K562 (cell line): ENCODE results near the gene TRMT2A. TPM values are rescaled to one million over a fixed set of nuclear protein-coding genes. Genes with fewer than 3 reads are reported as not detected.

Experiments
- ATAC-seq: fragments of 200-7000 bp; cut with Tn5 transposase; 3 replicates; pipeline ENCODE4 v1.9.1; 2020; ENCODE audit warnings: moderate library complexity
- BruUV-seq: library from RNA; stranded (reverse); fragments of 400-500 nt; replicated peaks from 2 replicates; lab custom pipeline; 2021; lab: Mats Ljungman, UMichigan
- CTCF ChIA-PET: fragments of 300-600 bp; formaldehyde crosslinking; extraction: SDS; loops from one replicate; lab custom pipeline; 2021; ENCODE audit warnings: low intra/inter-chr PET ratio; lab: Yijun Ruan, JAX
- POLR2A ChIA-PET: fragments of 300-600, 350-650 bp; sonication (Branson Sonifier 250); formaldehyde crosslinking; extraction: SDS; loops from one replicate; lab custom pipeline; 2021; ENCODE audit warnings: antibody characterized with exemption, inconsistent platforms; lab: Yijun Ruan, JAX
- DNase-seq, 4 experiments: peaks; one replicate each; pipeline versions ENCODE4 v3.0.0 to v3.0.0-alpha.2; 2011 to 2018; ENCODE audit warnings: low spot score in 3 of 4, mixed read lengths in 3 of 4; ENCODE audit errors: extremely low read depth in 1 of 4
- FAIRE-seq: peaks from 2 replicates; lab custom pipeline; 2011; peaks lifted over from hg19 to GRCh38; lab: Jason Lieb, UNC
- H2AFZ ChIP-seq: 2 replicates; pipeline ENCODE4 v1.6.0; 2011; ENCODE audit warnings: low read depth, low read length, control low read depth, inconsistent platforms
- H3K27ac ChIP-seq: fragments of 200-600 bp; 3 replicates; pipeline ENCODE4 v1.8.0; 2011; ENCODE audit warnings: low read depth, mild to moderate bottlenecking, control low read depth, inconsistent platforms, low read length, moderate library complexity, mixed read lengths; ENCODE audit errors: extremely low read depth
- H3K27me3 ChIP-seq, 2 experiments: fragments of 300-600 bp in 1 of 2; 2 replicates in 1 of 2; 3 replicates in 1 of 2; pipeline versions ENCODE4 v1.6.0 to v1.8.0; 2011; ENCODE audit warnings: inconsistent platforms in 2 of 2, low read length in 2 of 2, mild to moderate bottlenecking in 1 of 2, mixed read lengths in 1 of 2, moderate library complexity in 1 of 2; ENCODE audit not compliant: control insufficient read depth in 2 of 2, insufficient read depth in 2 of 2
- H3K36me3 ChIP-seq: fragments of 300-600 bp; 3 replicates; pipeline ENCODE4 v1.8.0; 2011; ENCODE audit warnings: mild to moderate bottlenecking, low read length, inconsistent platforms; ENCODE audit not compliant: control insufficient read depth, insufficient read depth
- H3K4me1 ChIP-seq, 2 experiments: fragments of 200-600 bp in 1 of 2; replicated peaks in 1 of 2; 2 replicates in 1 of 2; 3 replicates in 1 of 2; pipeline versions ENCODE4 v1.5.1 to v1.8.0; 2011; ENCODE audit warnings: inconsistent platforms in 2 of 2, low read length in 2 of 2, mild to moderate bottlenecking in 1 of 2, mixed read lengths in 1 of 2, moderate library complexity in 1 of 2; ENCODE audit not compliant: control insufficient read depth in 2 of 2, insufficient read depth in 2 of 2
- H3K4me2 ChIP-seq: 2 replicates; pipeline ENCODE4 v1.6.1; 2011; ENCODE audit warnings: low read length, control low read depth, inconsistent platforms, mixed read lengths; ENCODE audit not compliant: insufficient read depth
- H3K4me3 ChIP-seq: fragments of 200-600 bp; sonication (generic), shearing (Covaris generic); 2 replicates; pipeline ENCODE4 v1.5.1; 2016; ENCODE audit warnings: control low read depth, inconsistent platforms
- H3K79me2 ChIP-seq: fragments of 200-600 bp; 3 replicates; pipeline ENCODE4 v1.8.0; 2011; ENCODE audit warnings: low read length, inconsistent platforms; ENCODE audit not compliant: control insufficient read depth, insufficient read depth
- H3K9ac ChIP-seq, 2 experiments: 2 replicates each; pipeline versions ENCODE4 v1.6.0 to v1.6.1; 2011; ENCODE audit warnings: low read depth in 2 of 2, low read length in 2 of 2, control low read depth in 1 of 2, inconsistent platforms in 1 of 2, mild to moderate bottlenecking in 1 of 2, mixed read lengths in 1 of 2; ENCODE audit not compliant: insufficient read depth in 1 of 2
- H3K9me1 ChIP-seq: one replicate; pipeline ENCODE4 v1.6.0; 2011; ENCODE audit warnings: inconsistent platforms, mild to moderate bottlenecking, low read length, moderate library complexity; ENCODE audit not compliant: control insufficient read depth, insufficient read depth
- H3K9me3 ChIP-seq: replicated peaks from 2 replicates; pipeline ENCODE4 v1.5.1; 2011; ENCODE audit warnings: low read depth, low read length, inconsistent platforms; ENCODE audit not compliant: control insufficient read depth, insufficient read depth
- H4K20me1 ChIP-seq: replicated peaks from 2 replicates; pipeline ENCODE4 v1.6.1; 2011; ENCODE audit warnings: low read length, inconsistent platforms, mixed read lengths; ENCODE audit not compliant: control insufficient read depth, insufficient read depth
- CBFA2T2 ChIP-seq: fragments of 450-650 bp; conservative IDR thresholded peaks from 2 replicates; pipeline ENCODE4 v1.6.1; 2017; ENCODE audit warnings: mild to moderate bottlenecking
- ELF4 ChIP-seq: fragments of 450-650 bp; formaldehyde crosslinking; IDR thresholded peaks from 2 replicates; pipeline ENCODE4 v1.4.0; 2022; ENCODE audit warnings: missing genetic modification characterization
- OTX1 ChIP-seq: fragments of 450-650 bp; formaldehyde crosslinking; IDR thresholded peaks from 2 replicates; pipeline ENCODE4 v1.4.0; 2022; ENCODE audit warnings: mild to moderate bottlenecking
- RBM14 ChIP-seq: fragments of 200-400 bp; formaldehyde crosslinking; IDR thresholded peaks from 2 replicates; pipeline ENCODE4 v1.6.1; 2018; ENCODE audit warnings: low read depth, mild to moderate bottlenecking, low read length, moderate library complexity, borderline replicate concordance; ENCODE audit not compliant: insufficient read depth
- SIN3A ChIP-seq, 2 experiments: fragments of 150-350 bp in 1 of 2; IDR thresholded peaks; 2 replicates each; pipeline ENCODE4 v1.6.1; 2011 to 2016; ENCODE audit warnings: borderline replicate concordance in 2 of 2, low read depth in 2 of 2, low read length in 2 of 2, mild to moderate bottlenecking in 2 of 2, moderate library complexity in 2 of 2; ENCODE audit not compliant: control insufficient read depth in 1 of 2
- SMAD1 ChIP-seq: fragments of 150-350 bp; IDR thresholded peaks from 2 replicates; pipeline ENCODE4 v1.6.1; 2014; ENCODE audit warnings: low read length, low read depth; ENCODE audit not compliant: partially characterized antibody
- WHSC1 ChIP-seq: IDR thresholded peaks from one replicate; pipeline ENCODE4 v1.6.1; 2012; ENCODE audit warnings: low read length, control low read depth, inconsistent platforms
- YY1 ChIP-seq, 3 experiments: IDR thresholded peaks; 2 replicates each; pipeline ENCODE4 v1.6.1; 2011; ENCODE audit warnings: low read length in 2 of 3, mild to moderate bottlenecking in 2 of 3, moderate library complexity in 2 of 3, borderline replicate concordance in 1 of 3, control low read depth in 1 of 3, low read depth in 1 of 3; ENCODE audit not compliant: insufficient read depth in 3 of 3, insufficient replicate concordance in 2 of 3, control insufficient read depth in 1 of 3, insufficient read length in 1 of 3; ENCODE audit errors: extremely low read depth in 1 of 3
- WGBS: fragments of 100-300 bp; shearing (Covaris generic); methylation state at CpG from one replicate; pipeline ENCODE4 v1.1.6; 2016; ENCODE audit warnings: low coverage, mixed read lengths; ENCODE audit not compliant: insufficient coverage; ENCODE audit errors: missing lambda C conversion rate; 5-methylcytosine and 5-hydroxymethylcytosine counted together
- in situ Hi-C: fragments of 300-500 bp; cut with MboI; formaldehyde crosslinking; loops from 4 replicates; pipeline ENCODE4 v1.15.0; 2018; ENCODE audit warnings: inconsistent platforms, mixed read lengths
- intact Hi-C: fragments of 100-400 bp; cut with micrococcal nuclease; formaldehyde crosslinking; loops from 2 replicates; pipeline ENCODE4 v1.14.2; 2022
- polyA plus RNA-seq, 8 experiments: library from polyadenylated mRNA; depleted of rRNA in 4 of 8; stranded (reverse) in 5 of 8; unstranded in 3 of 8; fragments of >200 nt; fragmentation: Nextera tagmentation in 2 of 8; fragmentation: Illumina TruSeq in 1 of 8; extraction: Ambion mirVana in 2 of 8; extraction: Trizol in 1 of 8; gene quantifications; 2 replicates each; pipeline versions ENCODE4 v1.2.1 to v1.2.3, GENCODE V29; 2011 to 2014; ENCODE audit warnings: inconsistent platforms in 1 of 8, missing spikeins in 1 of 8
- total RNA-seq, 7 experiments: library from RNA; depleted of rRNA in 6 of 7; stranded (reverse); fragments of >200 nt in 6 of 7; fragmentation: Illumina TruSeq in 2 of 7; extraction: Trizol in 2 of 7; gene quantifications; 2 replicates each; pipeline versions ENCODE4 v1.2.1 to v1.2.3, GENCODE V29; 2011 to 2021; ENCODE audit warnings: low replicate concordance in 1 of 7
- TF ChIP-seq, protein P1 (sequence below), 2 experiments: fragments of 450-650 bp in 1 of 2; sonication (generic) in 1 of 2; formaldehyde crosslinking; conservative IDR thresholded peaks; 2 replicates each; pipeline versions ENCODE4 v1.4.0 to v1.8.1; 2020 to 2022; ENCODE audit warnings: mild to moderate bottlenecking in 1 of 2, missing genetic modification reagents in 1 of 2
- TF ChIP-seq, protein P2 (sequence below): fragments of 250-450 bp; sonication (Bioruptor Pico); IDR thresholded peaks from 2 replicates; pipeline ENCODE4 v1.9.0; 2021; ENCODE audit warnings: mild to moderate bottlenecking, inconsistent platforms

TRMT2A gene
- total and polyA plus RNA-seq, 9 of the 15 experiments (the other 6 are each of a cell fraction or from before 2014, with no cell fraction given) = 1.6 to 265 (median 140) TPM

DNA sequence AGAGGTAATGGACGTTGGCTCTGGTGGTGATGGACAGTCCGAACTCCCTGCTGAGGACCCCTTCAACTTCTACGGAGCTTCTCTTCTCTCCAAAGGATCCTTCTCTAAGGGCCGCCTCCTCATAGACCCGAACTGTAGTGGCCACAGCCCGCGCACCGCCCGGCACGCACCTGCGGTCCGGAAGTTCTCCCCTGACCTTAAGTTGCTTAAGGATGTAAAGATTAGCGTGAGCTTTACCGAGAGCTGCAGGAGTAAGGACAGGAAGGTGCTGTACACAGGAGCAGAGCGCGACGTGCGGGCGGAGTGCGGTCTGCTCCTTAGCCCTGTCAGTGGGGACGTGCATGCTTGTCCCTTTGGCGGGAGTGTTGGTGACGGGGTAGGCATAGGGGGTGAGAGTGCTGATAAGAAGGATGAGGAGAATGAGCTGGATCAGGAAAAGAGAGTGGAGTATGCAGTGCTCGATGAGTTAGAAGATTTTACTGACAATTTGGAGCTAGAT lies 30.9 kb downstream of the TRMT2A start:
- Histone ChIP-seq H2AFZ (no peak overlapping the region), H3K79me2 (peaks cover 93% of the 10 kb centered on the region), H3K4me3 (no peak overlapping the region), H3K27ac (no peak overlapping the region), H3K4me1 (peaks cover 39 to 51% of the 10 kb centered on the region in 2 experiments), H3K36me3 (peaks cover 96% of the 10 kb centered on the region), H3K9ac (peak overlapping the region in 1 of 2 experiments; percentile 27; a peak in 2 of 4 replicates), H3K9me3 (no peaks in the 10 kb centered on the region), H3K27me3 (no peaks in the 10 kb centered on the region), H3K9me1 (peaks cover 16% of the 10 kb centered on the region), H3K4me2 (no peak overlapping the region), H4K20me1 (peaks cover 35% of the 10 kb centered on the region)
- CTCF ChIA-PET = interaction anchor here (0.7 to 2.8 kb wide), 4 partner anchors 58 to 1562 kb away, joined by 3 to 19 read pairs (median 3); no protein-coding TSS in a partner anchor
- in situ Hi-C loops = loop anchor here (5.0 kb wide), 1 partner anchor 114 kb away; no protein-coding TSS in a partner anchor
- DNase-seq = no peak
- POLR2A ChIA-PET = interaction anchor here (0.9 to 19.4 kb wide), 6 partner anchors 7 to 111 kb away, joined by 3 to 513 read pairs (median 4); partner anchors contain the start of genes RANBP1 and TRMT2A
- FAIRE-seq = no peak
- no peak for ATAC-seq
- 95% methylated on average over 24 of the region's 24 CpGs for WGBS
- intact Hi-C loops = no loop called here
- TF ChIP-seq SIN3A (IDR thresholded peaks at IDR 0.05; ENCODE audit: borderline replicate concordance in 2 of 2, control insufficient read depth in 1 of 2, low read depth in 2 of 2, low read length in 2 of 2) (0 out of 4 replicates have a peak, but pooled peaks of 1 of the 2 experiments have one; percentile 26), WHSC1 (peak; percentile 56), CBFA2T2 (no peak), SMAD1 (no peak), RBM14 (peak; percentile 49; the same call in 1 of the 2 replicates), OTX1 (CRISPR knock-in tag) (peak; percentile 61; the same call in 1 of the 2 replicates), YY1 (IDR thresholded peaks at IDR 0.05; ENCODE audit: borderline replicate concordance in 1 of 3, control insufficient read depth in 1 of 3, extremely low read depth in 1 of 3, insufficient read depth in 3 of 3, insufficient read length in 1 of 3, insufficient replicate concordance in 2 of 3, low read depth in 1 of 3, low read length in 2 of 3) (peak in 1 of 3 experiments; percentile 46), ELF4 (CRISPR knock-in tag) (0 out of 2 replicates have a peak, but pooled peaks have one; percentile 36)
- TF ChIP-seq, protein P1, sequence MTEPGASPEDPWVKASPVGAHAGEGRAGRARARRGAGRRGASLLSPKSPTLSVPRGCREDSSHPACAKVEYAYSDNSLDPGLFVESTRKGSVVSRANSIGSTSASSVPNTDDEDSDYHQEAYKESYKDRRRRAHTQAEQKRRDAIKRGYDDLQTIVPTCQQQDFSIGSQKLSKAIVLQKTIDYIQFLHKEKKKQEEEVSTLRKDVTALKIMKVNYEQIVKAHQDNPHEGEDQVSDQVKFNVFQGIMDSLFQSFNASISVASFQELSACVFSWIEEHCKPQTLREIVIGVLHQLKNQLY (CRISPR knock-in tag; conservative IDR thresholded peaks at IDR 0.05) = peak in 1 of 2 experiments; percentile 80; a peak in 1 of 4 replicates
- TF ChIP-seq, protein P2, sequence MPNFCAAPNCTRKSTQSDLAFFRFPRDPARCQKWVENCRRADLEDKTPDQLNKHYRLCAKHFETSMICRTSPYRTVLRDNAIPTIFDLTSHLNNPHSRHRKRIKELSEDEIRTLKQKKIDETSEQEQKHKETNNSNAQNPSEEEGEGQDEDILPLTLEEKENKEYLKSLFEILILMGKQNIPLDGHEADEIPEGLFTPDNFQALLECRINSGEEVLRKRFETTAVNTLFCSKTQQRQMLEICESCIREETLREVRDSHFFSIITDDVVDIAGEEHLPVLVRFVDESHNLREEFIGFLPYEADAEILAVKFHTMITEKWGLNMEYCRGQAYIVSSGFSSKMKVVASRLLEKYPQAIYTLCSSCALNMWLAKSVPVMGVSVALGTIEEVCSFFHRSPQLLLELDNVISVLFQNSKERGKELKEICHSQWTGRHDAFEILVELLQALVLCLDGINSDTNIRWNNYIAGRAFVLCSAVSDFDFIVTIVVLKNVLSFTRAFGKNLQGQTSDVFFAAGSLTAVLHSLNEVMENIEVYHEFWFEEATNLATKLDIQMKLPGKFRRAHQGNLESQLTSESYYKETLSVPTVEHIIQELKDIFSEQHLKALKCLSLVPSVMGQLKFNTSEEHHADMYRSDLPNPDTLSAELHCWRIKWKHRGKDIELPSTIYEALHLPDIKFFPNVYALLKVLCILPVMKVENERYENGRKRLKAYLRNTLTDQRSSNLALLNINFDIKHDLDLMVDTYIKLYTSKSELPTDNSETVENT = peak; percentile 44; the same call in 1 of the 2 replicates
- no TSS peak for BruUV-seq
